Measurements from ENCODE around the gene OR51S1. TPM values are rescaled to one million over a fixed set of nuclear protein-coding genes. Genes with fewer than 3 reads are reported as not detected.

OR51S1 gene
- total RNA-seq (2021; ENCODE audit: unreplicated experiment) = not detected
- not detected in 2 replicates for polyA plus RNA-seq (2012)
- Bru-seq, nascent RNA = not detected
- not detected for BruChase-seq, experiment 1, labeled RNA remaining after a 6-hour chase
- not detected for BruChase-seq, experiment 2, labeled RNA remaining after a 2-hour chase
- long read RNA-seq = 0 reads

- Histone ChIP-seq H3K27ac (ENCODE audit: low read depth, low read length) (no peak within 1 kb of the TSS), H2AFZ (ENCODE audit: low read depth, low read length, poor library complexity, severe bottlenecking) (no peak within 1 kb of the TSS), H3K36me3 (ENCODE audit: control insufficient read depth in 1 of 2, insufficient read depth in 2 of 2, low read length in 2 of 2) (no peaks in the 10 kb centered on the region), H3K9me2 (ENCODE audit: insufficient read depth) (no peaks in the 10 kb centered on the region), H3K9ac (ENCODE audit: low read length) (no peak within 1 kb of the TSS), H3K4me2 (ENCODE audit: low read length) (no peak within 1 kb of the TSS), H3K4me1 (ENCODE audit: control insufficient read depth in 1 of 2, insufficient read depth in 2 of 2, low read length in 2 of 2) (no peaks in the 10 kb centered on the region), H3K9me3 (ENCODE audit: control insufficient read depth in 1 of 2, insufficient read depth in 1 of 2, low read depth in 1 of 2, low read length in 2 of 2) (no peaks in the 10 kb centered on the region), H3K27me3 (ENCODE audit: insufficient read depth, low read length) (peaks cover 5% of the 10 kb centered on the region), H3K79me2 (ENCODE audit: insufficient read depth, low read length) (no peaks in the 10 kb centered on the region), H4K20me1 (ENCODE audit: insufficient read depth) (no peaks in the 10 kb centered on the region), H3K4me3 (replicated peaks in 1 of 2; ENCODE audit: low read depth in 1 of 2, low read length in 2 of 2) (no peak within 1 kb of the TSS)
- no TSS peak for BruUV-seq (replicated peaks)
- RAD21 ChIA-PET (ENCODE audit: low non-redundant PET in 1 of 2, low total read pairs in 2 of 2, uncharacterized antibody in 2 of 2, unreplicated experiment in 2 of 2) = no interaction called here
- intact Hi-C loops (cut with micrococcal nuclease) = no loop called here
- TF ChIP-seq SRF (IDR thresholded peaks at IDR 0.05; ENCODE audit: low read depth) (no peak), POLR2AphosphoS5 (IDR thresholded peaks at IDR 0.05; ENCODE audit: low read depth, low read length) (no peak), ZBTB33 (IDR thresholded peaks at IDR 0.05; ENCODE audit: extremely low read depth, insufficient replicate concordance, low read length) (no peak), MAX (IDR thresholded peaks at IDR 0.05) (no peak), TCF7L2 (IDR thresholded peaks at IDR 0.05; ENCODE audit: borderline replicate concordance, extremely low read depth, insufficient read depth, insufficient read length) (no peak), SP1 (IDR thresholded peaks at IDR 0.05; ENCODE audit: low read depth) (no peak), POLR2A (IDR thresholded peaks at IDR 0.05; ENCODE audit: borderline replicate concordance, extremely low read depth, insufficient read depth, insufficient read length) (no peak), EGR1 (IDR thresholded peaks at IDR 0.05; ENCODE audit: low read depth) (no peak), ZNF274 (IDR thresholded peaks at IDR 0.05; ENCODE audit: low read depth, low read length) (no peak), CBX3 (IDR thresholded peaks at IDR 0.05; ENCODE audit: low read depth) (no peak), ATF3 (IDR thresholded peaks at IDR 0.05) (no peak), EZH2 (IDR thresholded peaks at IDR 0.05) (no peak), JUND (IDR thresholded peaks at IDR 0.05) (no peak), ELF1 (IDR thresholded peaks at IDR 0.05; ENCODE audit: borderline replicate concordance, low read depth) (no peak), EZH2phosphoT487 (IDR thresholded peaks at IDR 0.05; ENCODE audit: borderline replicate concordance) (no peak), FOSL1 (IDR thresholded peaks at IDR 0.05; ENCODE audit: low read depth) (no peak), RAD21 (IDR thresholded peaks at IDR 0.05; ENCODE audit: low read depth) (no peak), YY1 (IDR thresholded peaks at IDR 0.05; ENCODE audit: extremely low read depth, insufficient replicate concordance, low read depth, low read length) (no peak), REST (IDR thresholded peaks at IDR 0.05; ENCODE audit: low read depth) (no peak), ZFX (IDR thresholded peaks at IDR 0.05) (no peak)
- no peak for ATAC-seq
- POLR2A ChIA-PET = no interaction called here
- CTCF ChIA-PET = no interaction called here
- no peak for DNase-seq (ENCODE audit: low read depth, low spot score)
These were observed at the start of gene OR51S1 for GRCh38 chr11:4848908-4849532. OR51S1 (minus strand) TSS chr11:4849208; CDS start chr11:4849208, 0 bp downstream.
